HEK293 (cell line): ENCODE data around the gene PADI3.

ENCODE experiments used
- GLIS1 ChIP-seq: fragments of 450-650 bp; formaldehyde crosslinking; IDR thresholded peaks from 2 replicates; pipeline ENCODE4 v1.5.1; 2016; ENCODE audit warnings: missing biosample characterization, missing genetic modification characterization
- OSR2 ChIP-seq: fragments of 450-650 bp; formaldehyde crosslinking; IDR thresholded peaks from 2 replicates; pipeline ENCODE4 v1.5.1; 2016; ENCODE audit warnings: missing biosample characterization, missing genetic modification characterization
- ZBTB17 ChIP-seq: fragments of 450-650 bp; formaldehyde crosslinking; IDR thresholded peaks from 2 replicates; pipeline ENCODE4 v1.5.1; 2016; ENCODE audit warnings: missing biosample characterization, missing genetic modification characterization
- ZNF10 ChIP-seq: fragments of 450-650 bp; formaldehyde crosslinking; IDR thresholded peaks from 2 replicates; pipeline ENCODE4 v1.5.1; 2017; ENCODE audit warnings: missing biosample characterization, missing genetic modification characterization
- ZNF175 ChIP-seq: fragments of 450-650 bp; formaldehyde crosslinking; IDR thresholded peaks from 2 replicates; pipeline ENCODE4 v1.5.1; 2016; ENCODE audit warnings: missing biosample characterization, missing genetic modification characterization
- ZNF423 ChIP-seq: fragments of 450-650 bp; formaldehyde crosslinking; IDR thresholded peaks from 2 replicates; pipeline ENCODE4 v1.5.1; 2016; ENCODE audit warnings: missing biosample characterization, missing genetic modification characterization
- ZSCAN4 ChIP-seq: fragments of 450-650 bp; formaldehyde crosslinking; IDR thresholded peaks from 2 replicates; pipeline ENCODE4 v1.5.1; 2017; ENCODE audit warnings: missing biosample characterization, missing genetic modification characterization
- TF ChIP-seq, protein P1 (sequence below): fragments of 450-650 bp; formaldehyde crosslinking; IDR thresholded peaks from 2 replicates; pipeline ENCODE4 v1.5.1; 2016; ENCODE audit warnings: missing biosample characterization, missing genetic modification characterization

DNA sequence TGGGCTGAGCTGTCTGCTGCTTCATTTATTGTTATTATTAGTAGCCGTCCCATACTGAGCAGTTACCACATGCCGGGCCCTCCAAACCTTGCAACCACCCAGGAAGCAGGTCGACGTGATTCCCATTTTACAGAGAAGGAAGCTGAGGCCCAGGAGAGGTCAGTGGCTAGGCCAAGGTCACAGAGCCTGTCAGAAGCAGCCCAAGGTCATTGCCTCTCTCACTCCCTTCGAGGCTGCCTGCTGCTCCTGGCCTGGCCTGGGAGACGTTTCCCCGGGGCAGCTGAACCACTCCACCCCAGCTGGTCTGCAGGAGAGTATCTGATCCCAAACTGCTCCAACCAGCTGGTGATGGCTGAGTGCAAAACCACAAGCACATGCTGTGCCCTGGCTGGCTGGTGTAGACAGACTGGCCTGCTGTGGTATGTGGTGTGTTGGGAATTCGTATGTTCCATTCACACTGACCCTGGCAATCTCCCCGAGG lies 65.6 kb downstream of the PADI3 start:
- TF ChIP-seq, protein P1, sequence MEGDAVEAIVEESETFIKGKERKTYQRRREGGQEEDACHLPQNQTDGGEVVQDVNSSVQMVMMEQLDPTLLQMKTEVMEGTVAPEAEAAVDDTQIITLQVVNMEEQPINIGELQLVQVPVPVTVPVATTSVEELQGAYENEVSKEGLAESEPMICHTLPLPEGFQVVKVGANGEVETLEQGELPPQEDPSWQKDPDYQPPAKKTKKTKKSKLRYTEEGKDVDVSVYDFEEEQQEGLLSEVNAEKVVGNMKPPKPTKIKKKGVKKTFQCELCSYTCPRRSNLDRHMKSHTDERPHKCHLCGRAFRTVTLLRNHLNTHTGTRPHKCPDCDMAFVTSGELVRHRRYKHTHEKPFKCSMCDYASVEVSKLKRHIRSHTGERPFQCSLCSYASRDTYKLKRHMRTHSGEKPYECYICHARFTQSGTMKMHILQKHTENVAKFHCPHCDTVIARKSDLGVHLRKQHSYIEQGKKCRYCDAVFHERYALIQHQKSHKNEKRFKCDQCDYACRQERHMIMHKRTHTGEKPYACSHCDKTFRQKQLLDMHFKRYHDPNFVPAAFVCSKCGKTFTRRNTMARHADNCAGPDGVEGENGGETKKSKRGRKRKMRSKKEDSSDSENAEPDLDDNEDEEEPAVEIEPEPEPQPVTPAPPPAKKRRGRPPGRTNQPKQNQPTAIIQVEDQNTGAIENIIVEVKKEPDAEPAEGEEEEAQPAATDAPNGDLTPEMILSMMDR (tag by site-specific recombination) = no peak
- TF ChIP-seq ZNF10 = no peak
- TF ChIP-seq ZBTB17 (tag by site-specific recombination) = no peak
- TF ChIP-seq ZNF423 (tag by site-specific recombination) = no peak
- TF ChIP-seq GLIS1 = no peak
- no peak for TF ChIP-seq ZNF175 (tag by site-specific recombination)
- TF ChIP-seq OSR2 (tag by site-specific recombination) = no peak
- no peak for TF ChIP-seq ZSCAN4 (tag by site-specific recombination)
